ENCODE data around the gene ACO1. TPM values are rescaled to one million over a fixed set of nuclear protein-coding genes. Genes with fewer than 3 reads are reported as not detected.

The ACO1 gene
- total and polyA plus RNA-seq, 9 of the 15 experiments (the other 6 are each of a cell fraction or from before 2014, with no cell fraction given): 0.96 to 29.7 (median 16.9) TPM

GRCh38 chr9:32340361-32340760, 44.1 kb upstream of the ACO1 start:
- H2AFZ ChIP-seq (ENCODE audit: low read depth, low read length): no peak overlapping the region
- in situ Hi-C loops (cut with MboI) (no loop called here), intact Hi-C loops (cut with micrococcal nuclease) (no loop called here)
- 0% methylated on average over 5 of the region's 5 CpGs for WGBS (ENCODE audit: insufficient coverage, low coverage, missing lambda C conversion rate)
- no peaks in the 10 kb centered on the region; a peak in 1 of 5 replicates for H3K27me3 ChIP-seq (ENCODE audit: control insufficient read depth in 2 of 2, insufficient read depth in 2 of 2, low read length in 2 of 2)
- H3K9ac ChIP-seq (ENCODE audit: insufficient read depth in 1 of 2, low read depth in 2 of 2, low read length in 2 of 2): no peak overlapping the region
- H3K4me1 ChIP-seq (replicated peaks in 1 of 2; ENCODE audit: control insufficient read depth in 2 of 2, insufficient read depth in 2 of 2, low read length in 2 of 2): no peaks in the 10 kb centered on the region
- no peak for TF ChIP-seq USF2 (CRISPR knock-in tag; IDR thresholded peaks at IDR 0.05)
- no peak for TF ChIP-seq CUX1 (CRISPR knock-in tag; IDR thresholded peaks at IDR 0.05)
- no TSS peak for BruUV-seq (replicated peaks)
- H3K79me2 ChIP-seq (ENCODE audit: control insufficient read depth, insufficient read depth, low read length): no peaks in the 10 kb centered on the region
- no peak overlapping the region for H3K27ac ChIP-seq (ENCODE audit: extremely low read depth, low read depth, low read length)
- CTCF ChIA-PET (ENCODE audit: low intra/inter-chr PET ratio): no interaction called here
- H3K9me1 ChIP-seq (ENCODE audit: control insufficient read depth, insufficient read depth, low read length): no peaks in the 10 kb centered on the region
- no peak overlapping the region for H3K4me3 ChIP-seq
- H3K9me3 ChIP-seq (replicated peaks; ENCODE audit: control insufficient read depth, insufficient read depth, low read depth, low read length): no peaks in the 10 kb centered on the region
- FAIRE-seq (no peak), ATAC-seq (no peak), DNase-seq (ENCODE audit: extremely low read depth in 1 of 4, low spot score in 3 of 4) (no peak)
- POLR2A ChIA-PET: no interaction called here
- no peaks in the 10 kb centered on the region for H4K20me1 ChIP-seq (replicated peaks; ENCODE audit: control insufficient read depth, insufficient read depth, low read length)
- no peak overlapping the region for H3K4me2 ChIP-seq (ENCODE audit: insufficient read depth, low read length)
- no peaks in the 10 kb centered on the region for H3K36me3 ChIP-seq (ENCODE audit: control insufficient read depth, insufficient read depth, low read length)

All from K562 (cell line).